Superior temporal gyrus (tissue), 1 donor: ENCODE results near the gene TBX10.
A peak's percentile ranks its signal among the peaks of the same experiment; 100 is the strongest.
"Not testable (repeated sequence)": the region's sequence is repeated elsewhere in the genome, so short reads cannot be mapped to it uniquely, and the experiment has no call there.

ENCODE experiments used
- DNase-seq: peaks from one replicate; pipeline ENCODE4 v3.0.0-alpha.2; 2016; ENCODE audit errors: extremely low spot score

The TBX10 gene

DNA sequence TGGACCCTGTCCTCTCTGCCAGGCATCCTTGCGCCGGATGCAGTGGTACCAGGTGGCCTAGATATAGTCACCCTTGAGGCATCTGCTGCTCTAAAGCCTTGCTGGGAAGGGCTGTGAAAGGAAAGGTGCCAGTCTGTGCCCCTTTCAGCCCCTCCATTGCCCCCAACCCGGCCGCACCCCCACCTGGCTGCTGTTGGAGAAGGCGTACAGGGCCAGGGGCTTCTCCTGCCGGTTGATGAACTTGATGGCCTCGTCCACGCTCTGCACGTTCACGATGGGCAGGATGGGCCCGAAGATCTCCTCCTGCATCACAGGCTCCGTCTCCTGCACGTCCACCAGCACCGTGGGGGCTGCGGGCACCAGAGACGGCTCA, 24.6 kb upstream of the TBX10 start:
- DNase-seq, result no peak

DNA sequence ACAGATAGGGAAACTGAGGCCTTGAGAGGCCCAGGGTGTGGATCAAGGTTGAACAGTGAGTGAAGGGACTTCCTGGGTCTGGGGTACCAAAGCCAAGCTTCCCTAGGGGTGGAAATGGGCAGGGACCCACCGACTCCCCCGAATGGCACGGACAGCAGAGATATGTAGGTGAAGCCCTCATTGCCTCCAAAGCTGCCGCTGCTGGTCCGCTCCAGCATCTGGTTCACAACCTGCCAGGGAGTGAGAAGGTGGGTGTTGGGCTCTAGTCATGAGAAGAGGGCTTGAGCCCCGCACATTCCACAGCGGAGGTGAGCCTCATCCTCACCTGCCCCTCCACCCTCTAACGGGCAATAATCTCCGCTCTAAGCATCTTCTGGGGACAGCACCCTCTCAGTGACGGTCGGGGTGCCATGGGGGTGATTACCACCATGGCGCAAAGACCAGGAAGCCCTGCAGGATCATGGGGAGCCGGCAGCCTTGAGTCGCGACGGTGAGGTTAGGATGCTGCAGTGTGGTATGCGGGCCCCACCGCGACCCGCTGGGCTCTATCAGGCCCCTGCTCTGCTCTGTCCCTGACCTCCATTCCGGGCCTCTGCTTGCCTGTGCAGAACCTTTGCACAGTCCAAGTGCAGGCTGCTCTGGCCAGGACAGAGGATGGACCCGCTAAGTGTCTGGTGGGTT, 24.1 kb upstream of the TBX10 start:
- DNase-seq, result no peak

DNA sequence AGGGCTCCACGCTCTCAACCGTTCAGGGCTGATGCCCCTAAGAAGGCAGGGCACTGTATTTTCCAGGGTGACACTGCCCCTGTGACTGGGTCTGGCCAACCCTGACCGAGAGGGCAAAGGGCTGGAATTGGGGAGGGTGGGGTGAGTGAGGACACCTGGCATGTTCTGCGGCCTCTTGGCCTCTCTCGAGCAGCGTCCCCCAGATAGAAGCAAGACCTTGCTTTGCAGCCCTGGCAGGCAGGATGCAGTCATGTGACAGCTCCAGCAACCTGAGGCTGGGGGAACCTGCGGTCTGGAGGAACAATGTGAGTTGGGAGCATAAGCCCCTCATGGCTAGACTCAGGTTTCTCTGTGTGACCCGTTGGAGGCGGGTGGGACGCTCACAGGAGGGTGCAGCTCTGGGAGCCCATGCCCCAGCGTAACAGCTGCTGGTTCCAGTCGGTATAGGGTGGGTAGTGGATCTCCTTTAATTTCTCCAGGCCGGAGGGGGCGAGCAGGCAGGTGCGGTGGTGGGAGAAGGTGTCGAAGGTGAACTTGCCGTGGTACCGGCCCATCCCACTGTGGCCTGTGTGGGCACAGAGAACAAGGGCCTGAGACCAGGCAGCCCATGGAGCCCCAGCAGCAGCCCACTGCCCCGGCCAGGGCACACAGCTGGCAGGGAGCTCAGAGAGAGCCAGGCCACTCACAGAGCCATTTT, 23.4 kb upstream of the TBX10 start:
- DNase-seq, result no peak

DNA sequence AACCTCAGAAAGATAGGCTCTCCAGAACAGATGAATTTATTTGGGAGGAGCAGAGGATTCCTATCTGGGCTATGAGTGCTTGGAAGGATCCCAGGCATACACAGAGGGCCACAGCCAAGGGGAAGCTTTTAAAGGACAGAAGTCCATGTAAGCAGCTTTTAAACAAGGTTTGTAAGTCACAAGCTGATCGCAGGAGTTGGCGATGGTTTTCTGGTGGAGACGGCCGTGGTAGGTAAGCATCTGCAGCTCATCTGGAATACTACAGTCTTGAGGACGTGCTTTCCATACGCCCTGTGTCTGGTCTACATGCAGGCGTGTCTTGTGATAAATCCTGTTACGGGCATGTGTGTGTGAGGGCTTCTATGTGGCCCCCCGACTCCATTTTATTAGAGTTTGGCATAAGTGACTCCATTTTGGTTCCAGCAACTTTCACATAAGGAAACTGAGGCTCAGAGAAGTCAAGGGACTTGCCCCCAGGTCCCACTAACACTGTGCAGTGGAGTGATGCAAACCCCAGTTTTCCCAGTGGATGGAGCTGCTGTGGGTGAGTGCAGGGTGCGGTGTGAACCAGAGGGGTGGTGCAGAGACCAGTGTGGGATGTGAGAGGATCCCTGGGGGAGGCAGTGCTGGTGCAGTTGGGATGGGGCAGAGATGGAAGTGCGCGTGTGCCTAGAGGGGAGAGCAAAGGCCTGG, 22.7 kb upstream of the TBX10 start:
- DNase-seq, result no peak

DNA sequence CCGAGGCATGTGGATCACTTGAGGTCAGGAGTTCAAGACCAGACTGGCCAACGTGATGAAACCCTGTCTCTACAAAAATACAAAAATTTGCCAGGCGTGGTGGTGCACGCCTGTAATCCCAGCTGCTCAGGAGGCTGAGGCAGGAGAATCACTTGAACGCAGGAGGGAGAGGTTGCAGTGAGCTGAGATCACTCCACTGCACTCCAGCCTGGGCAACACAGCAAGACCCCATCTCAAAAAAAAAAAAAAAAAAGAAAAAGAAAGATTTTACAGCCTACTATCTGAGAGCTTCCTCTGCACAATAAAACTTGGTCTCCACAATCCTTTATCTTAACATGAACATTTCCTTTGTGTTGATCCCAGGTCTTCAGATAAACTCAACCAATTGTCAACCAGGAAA, 21.2 kb upstream of the TBX10 start:
- not testable (repeated sequence) for DNase-seq

DNA sequence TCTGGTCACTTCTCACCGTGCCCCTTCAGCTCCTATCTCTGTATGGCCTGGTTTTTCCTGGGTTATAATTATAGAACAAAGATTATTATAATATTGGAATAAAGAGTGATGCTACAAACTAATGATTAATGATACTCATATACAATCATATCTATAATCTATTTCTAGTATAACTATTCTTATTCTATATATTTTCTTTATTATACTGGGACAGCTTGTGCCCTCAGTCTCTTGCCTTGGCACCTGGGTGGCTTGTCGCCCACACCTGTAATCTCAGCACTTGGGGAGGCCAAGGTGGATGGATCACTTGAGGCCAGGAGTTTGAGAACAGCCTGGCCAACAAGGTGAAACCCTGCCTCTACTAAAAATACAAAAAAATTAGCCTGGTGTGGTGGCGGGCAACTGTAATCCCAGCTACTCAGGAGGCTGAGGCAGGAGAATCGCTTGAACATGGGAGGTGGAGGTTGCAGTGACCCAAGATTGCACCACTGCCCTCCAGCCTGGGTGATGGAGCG, 20.1 kb upstream of the TBX10 start:
- DNase-seq, result not testable (repeated sequence)

DNA sequence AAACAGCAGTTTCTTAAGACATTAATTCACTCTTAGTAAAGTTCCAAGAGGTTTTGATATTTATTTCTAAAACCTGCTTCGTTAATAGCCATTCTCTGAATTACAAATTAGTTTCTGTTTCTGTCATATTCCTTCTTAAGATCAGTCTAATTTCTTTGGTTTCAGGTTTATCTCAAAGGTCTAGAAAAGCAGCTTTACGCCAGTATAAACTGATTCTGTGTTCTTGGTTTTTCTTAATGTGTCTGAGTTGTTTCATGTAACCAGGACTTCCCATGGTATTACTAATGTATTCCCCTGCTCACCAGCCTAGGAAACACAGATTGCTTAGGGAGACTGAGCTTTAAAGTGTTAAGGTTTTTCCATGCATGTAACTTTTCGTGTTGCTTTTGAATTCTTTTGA, 17.7 kb upstream of the TBX10 start:
- DNase-seq, result no peak

DNA sequence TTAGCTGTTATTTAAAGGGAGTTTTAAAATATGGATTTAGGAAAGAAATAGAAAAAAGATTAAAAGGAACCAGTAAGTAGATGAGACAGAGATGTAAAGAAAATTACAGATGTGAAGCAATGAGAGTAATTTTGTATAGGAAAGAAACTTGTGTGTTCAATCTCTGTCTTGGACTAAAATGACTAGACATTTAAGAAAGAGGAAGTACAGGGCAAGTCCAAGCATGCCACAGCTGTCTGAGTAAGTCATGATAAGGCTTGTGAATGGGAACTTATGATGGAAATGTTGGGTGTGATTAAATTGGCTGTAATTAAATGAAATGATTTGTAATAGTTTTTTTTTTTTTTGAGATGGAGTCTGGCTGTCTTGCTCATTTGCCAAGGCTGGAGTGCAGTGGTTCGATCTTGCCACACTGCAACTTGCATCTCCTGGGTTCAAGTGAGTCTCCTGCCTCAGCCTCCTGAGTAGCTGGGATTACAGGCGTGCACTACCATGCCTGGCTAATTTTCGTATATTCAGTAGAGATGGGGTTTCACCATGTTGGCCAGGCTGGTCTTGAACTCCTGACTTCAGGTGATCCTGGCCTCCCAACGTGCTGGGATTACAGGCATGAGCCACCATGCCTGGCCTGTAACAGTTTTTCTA, 16.8 kb upstream of the TBX10 start:
- no peak for DNase-seq

DNA sequence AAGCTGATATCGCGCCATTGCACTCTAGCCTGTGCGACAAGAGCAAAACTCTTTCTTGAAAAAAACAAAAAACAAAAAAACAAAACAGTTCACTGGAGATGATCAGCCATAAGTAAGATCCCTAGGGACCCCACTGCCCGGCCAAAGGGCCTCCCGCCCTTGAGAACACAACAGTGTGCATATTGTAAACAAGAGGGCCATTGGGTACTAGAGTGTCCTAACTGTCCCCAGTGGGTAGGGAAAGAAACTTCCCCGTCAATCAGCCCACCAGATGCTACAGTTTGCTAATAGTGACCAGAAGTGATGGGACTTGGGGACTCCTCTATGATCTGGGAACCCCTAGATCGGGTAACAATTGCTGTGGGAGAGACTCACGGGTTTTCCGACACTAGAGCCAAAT, 14.7 kb upstream of the TBX10 start:
- DNase-seq, result no peak

DNA sequence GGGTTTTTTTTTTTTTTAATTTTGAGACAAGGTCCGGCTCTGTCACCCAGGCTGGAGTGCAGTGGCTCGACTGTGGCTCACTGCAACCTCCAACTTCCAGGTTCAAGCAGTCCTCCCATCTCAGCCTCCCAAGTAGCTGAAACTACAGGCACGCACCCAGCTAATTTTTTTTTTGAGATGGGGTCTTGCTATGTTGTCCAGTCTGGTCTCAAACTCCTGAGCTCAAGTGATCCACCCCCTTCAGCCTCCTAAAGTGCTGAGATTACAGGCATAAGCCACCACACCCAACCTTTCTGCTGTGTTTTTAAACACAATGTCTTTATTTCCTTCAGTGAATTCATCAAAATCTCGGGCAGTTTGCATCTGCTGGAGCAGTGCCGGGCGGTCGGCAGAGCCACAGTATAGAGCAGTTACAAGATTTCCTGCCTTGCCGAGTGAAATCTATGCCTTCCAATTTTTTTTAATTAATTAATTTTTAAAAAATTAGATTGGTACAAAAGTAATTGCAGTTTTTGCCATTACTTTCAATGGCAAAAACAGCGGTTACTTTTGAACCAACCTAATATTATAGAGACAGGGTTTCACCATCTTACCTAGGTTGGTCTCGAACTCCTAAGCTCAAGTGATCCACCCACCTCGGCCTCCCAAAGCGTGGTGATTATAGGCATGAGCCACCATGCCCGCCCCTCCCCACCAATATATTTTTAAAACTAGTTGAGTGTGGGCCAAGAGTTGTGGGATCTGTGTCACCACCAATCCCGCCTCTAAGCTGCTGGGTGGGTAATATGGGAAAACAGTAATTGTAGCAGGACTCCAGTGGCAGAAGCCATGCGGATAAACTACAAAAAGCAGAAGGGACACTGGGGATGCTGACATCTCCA, 13.6 kb upstream of the TBX10 start:
- no peak for DNase-seq

DNA sequence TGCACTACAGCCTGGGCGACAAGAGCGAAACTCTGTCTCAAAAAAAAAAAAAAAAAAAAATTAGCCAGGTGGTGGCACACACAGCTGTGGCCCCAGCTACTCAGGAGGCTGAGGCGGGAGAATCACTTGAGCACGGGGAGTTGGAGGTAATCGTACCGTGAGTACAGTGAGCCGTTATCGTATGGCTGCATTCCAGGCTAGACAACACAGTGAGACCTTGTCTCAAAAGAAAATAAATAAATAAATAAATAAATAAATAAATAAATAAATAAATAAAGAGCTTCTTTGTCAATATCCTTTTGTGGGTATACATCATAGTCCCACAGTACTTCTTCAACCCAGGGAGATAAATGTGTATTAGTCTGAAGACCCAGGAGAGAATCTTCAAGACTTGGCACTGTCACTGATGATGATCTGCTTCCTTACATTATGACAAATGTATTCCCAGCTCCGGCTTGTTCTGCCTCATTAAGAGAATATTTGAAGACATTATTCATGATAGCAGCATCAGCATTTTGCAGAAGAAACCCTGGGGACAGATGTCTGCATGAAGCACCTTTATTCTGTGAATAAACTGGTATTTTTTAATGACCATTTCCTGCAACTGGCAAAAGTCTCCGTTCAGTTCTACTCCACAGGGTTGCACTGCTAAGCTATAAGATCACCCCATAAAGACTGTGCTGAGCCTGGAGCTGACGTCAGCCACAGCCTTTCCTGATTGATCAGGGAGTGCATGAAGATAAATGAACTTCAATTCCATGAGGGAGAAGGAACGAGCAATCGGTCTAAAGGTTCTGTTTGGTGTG, 12.6 kb upstream of the TBX10 start:
- DNase-seq, result no peak

DNA sequence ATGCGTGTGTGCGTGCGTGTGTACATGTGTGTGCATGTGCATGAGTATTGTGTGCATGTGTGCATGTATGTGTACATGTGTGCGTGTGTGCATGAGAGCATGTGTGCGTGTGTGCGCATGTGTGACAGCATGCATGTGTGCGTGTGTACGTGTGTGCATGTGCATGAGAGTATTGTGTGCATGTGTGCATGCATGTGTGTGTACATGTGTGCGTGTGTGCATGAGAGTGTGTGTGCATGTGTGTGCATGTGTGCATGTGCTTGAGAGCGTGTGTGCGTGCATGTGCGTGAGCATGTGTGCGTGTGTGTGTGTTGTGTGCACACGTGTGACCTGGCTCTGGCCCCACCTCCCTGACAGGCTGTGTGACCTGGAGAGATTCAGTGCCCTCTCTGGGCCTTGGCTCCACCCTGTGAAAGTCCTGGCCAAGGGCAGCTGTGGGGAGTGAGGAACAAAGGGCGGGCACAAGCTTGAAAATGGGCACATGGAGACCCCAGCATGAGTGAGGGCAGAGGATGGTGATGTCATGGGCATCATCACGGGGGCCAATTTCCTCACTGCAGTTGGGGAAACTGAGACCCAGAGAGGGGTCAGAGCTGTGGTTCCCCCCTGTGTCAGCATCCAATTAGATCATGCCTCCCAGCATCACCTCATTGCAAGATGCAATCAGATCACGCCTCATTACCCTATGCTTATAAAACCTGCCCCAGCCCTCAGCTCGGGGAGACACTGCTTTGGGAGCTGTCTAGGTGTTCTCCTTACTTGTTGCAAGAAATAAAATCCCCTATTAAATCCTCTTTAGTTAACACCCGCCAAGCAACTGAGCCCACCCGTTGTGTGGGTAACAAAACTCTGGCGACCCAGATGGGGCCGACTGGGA, 10.3 kb upstream of the TBX10 start:
- no peak for DNase-seq

DNA sequence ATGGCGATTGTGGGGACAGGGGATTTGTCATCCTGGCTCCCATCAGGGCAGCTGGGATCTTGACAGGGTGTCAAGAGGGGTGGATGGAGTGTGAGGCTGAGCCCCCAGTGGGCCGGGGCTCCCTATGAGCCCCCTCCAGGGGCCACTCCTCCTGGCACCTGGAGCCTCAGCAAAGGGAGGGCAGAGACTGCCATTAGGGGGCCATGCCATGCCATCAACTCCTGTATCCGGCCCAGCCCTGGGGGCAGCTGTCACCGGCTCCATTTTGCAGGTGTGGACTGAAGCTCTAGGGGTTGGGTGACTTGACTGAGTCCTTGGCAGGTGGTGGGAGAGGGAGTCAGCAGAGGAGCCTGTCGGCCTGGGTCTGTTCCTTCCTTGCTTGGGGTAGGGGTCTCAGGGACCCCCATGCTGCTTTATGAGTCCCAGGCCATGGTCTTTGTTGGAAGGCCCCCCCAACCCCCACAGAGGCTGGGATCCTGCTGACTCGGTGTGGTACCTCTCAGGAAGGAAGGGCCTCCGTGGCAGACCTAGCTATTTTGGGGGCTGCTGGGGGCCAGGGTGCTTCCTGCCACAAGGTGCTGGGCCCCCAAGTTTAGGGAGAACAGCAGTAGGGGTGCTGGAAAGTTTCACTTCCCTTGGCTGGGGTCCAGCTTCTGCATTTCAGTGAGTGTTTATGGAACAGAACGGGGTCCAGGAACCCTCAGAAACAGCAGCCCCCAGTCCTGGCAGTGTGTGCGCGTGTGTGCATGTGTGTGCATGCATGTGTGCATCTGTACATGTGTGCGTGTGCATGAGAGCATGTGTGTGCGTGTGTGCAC, 9.4 kb upstream of the TBX10 start:
- DNase-seq, result peak; percentile 18

DNA sequence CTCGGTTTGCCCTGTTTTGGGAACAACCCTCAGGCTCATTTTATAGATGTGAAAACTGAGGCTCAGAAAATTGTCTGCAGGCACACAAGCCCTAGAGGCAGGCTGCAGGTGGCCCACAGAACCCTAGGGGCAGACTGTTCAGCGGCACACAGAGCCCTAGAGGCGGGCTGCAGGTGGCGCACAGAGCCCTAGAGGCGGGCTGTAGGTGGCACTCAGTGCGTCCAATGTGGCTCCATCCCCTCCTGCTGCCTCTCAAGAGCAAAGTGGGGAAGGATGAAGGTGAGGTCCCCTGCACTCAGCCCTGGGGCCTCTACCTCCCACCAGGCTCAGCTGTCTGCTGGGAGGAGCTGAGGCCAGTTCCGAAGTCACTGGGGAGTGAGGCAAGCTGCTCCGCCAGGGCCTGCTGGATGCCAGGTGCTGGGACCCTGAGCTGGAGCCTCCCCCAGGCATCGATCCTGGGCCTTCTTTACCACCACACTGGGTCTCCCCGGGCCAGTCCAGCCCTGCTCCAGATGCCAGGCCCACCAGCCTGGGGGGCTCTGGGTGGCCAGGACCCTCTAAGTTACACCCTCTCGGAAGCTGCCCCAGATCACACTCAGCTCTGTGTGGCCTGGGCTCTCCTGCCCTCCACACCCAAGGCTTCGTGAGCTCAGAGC, 8.7 kb upstream of the TBX10 start:
- DNase-seq, result no peak

DNA sequence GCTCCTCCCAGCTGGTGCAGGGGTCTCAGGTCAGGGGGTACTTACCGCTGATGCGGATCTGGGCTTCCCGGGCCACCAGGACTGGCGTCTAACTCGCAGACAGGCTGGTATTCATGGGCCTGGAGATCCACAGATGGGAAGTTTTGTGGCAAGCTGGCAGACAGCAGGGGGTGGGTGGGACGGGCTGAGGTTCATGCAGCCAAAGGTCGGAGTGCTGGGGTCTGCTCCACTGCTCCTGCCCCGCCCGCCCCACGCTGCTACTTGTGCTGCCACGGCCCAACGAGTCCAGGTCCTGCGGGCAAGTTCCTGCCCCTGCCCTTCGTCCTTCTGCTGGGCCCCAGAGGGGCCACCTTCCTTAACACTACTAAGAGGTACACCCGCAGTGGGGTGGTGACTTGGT, 7.9 kb upstream of the TBX10 start:
- DNase-seq, result no peak

DNA sequence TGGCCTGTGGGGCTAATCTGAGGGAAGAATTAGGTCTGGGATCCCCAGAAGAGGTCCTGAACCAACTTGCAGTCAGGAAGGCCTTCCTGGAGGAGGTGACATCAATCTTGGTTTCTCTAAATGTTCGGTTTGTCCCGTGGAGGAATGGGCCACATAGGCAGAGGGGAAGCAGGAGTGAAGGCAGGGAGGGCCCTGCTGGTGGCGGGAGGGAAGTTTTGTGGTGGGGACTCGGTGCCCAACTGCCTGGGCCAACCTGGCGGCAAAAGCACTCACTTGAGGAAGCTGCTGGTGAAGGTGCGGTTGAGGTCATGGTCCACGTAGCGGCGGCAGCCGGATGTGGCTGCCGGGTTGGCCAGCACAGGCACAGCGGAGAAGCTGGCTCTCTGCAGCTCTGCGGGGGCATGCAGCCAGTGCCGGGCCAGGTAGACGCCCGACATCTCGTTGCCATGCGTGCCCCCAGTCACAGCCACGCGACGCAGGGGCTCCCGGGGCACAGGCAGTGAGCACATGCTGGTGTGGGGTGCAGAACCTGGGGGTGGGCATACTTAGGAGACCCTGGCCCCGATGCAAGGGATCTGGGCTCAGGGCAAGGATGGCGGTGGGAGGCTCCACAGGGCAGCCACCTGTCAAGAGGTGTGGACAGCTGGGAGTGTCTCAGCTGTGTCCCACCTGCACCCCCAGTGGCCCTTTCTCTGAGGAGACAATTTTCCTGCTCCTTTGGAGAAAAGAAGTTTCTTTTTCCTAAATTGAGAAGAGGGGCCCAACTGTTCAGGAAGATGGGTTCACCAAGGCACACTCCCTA, 7.2 kb upstream of the TBX10 start:
- DNase-seq, result no peak
